PFSK-1 (cell line): ENCODE results near the gene PID1.

Experiments
- FOXP2 ChIP-seq: optimal IDR thresholded peaks from 2 replicates; pipeline ENCODE3; 2011; ENCODE audit warnings: borderline replicate concordance, control low read depth, inconsistent platforms; ENCODE audit not compliant: insufficient read depth; ENCODE audit errors: extremely low read length, extremely low read depth
- POLR2AphosphoS5 ChIP-seq: IDR thresholded peaks from 2 replicates; pipeline ENCODE4 v1.6.1; 2012; ENCODE audit warnings: low read depth, mild to moderate bottlenecking, control low read depth, low read length, moderate library complexity
- REST ChIP-seq, 2 experiments: IDR thresholded peaks; 2 replicates each; pipeline versions ENCODE4 v1.6.1 to v1.8.0; 2011 to 2012; ENCODE audit warnings: low read depth in 2 of 2, low read length in 2 of 2, control low read depth in 1 of 2, inconsistent platforms in 1 of 2, mild to moderate bottlenecking in 1 of 2, moderate library complexity in 1 of 2; ENCODE audit not compliant: insufficient read depth in 1 of 2
- SIN3A ChIP-seq: IDR thresholded peaks from 2 replicates; pipeline ENCODE4 v1.6.1; 2012; ENCODE audit warnings: mild to moderate bottlenecking, low read length, moderate library complexity, borderline replicate concordance; ENCODE audit not compliant: insufficient read depth
- TAF1 ChIP-seq: IDR thresholded peaks from 2 replicates; pipeline ENCODE4 v1.6.1; 2012; ENCODE audit warnings: low read length, control low read depth, borderline replicate concordance; ENCODE audit not compliant: insufficient read depth

Gene PID1

GRCh38 chr2:229088517-229088913, 182.6 kb downstream of the PID1 start:
- TF ChIP-seq TAF1 = no peak
- TF ChIP-seq POLR2AphosphoS5 = no peak
- TF ChIP-seq REST (IDR thresholded peaks at IDR 0.05; ENCODE audit: insufficient read depth in 1 of 2, low read depth in 2 of 2, low read length in 2 of 2) = no peak
- TF ChIP-seq SIN3A = no peak

- TF ChIP-seq SIN3A = no peak
- TF ChIP-seq POLR2AphosphoS5 = no peak
Observed at GRCh38 chr2:229087843-229088516, 183.1 kb downstream of the PID1 start.

- TF ChIP-seq TAF1 (no peak), SIN3A (no peak), POLR2AphosphoS5 (no peak), FOXP2 (no peak), REST (IDR thresholded peaks at IDR 0.05; ENCODE audit: insufficient read depth in 1 of 2, low read depth in 2 of 2, low read length in 2 of 2) (no peak)
Observed at GRCh38 chr2:229087267-229087666, 183.8 kb downstream of the PID1 start.

GRCh38 chr2:229085439-229085838, 185.6 kb downstream of the PID1 start:
- TF ChIP-seq REST (IDR thresholded peaks at IDR 0.05; ENCODE audit: insufficient read depth in 1 of 2, low read depth in 2 of 2, low read length in 2 of 2) = no peak

GRCh38 chr2:229084447-229084846, 186.6 kb downstream of the PID1 start:
- no peak for TF ChIP-seq SIN3A
- TF ChIP-seq REST (IDR thresholded peaks at IDR 0.05; ENCODE audit: insufficient read depth in 1 of 2, low read depth in 2 of 2, low read length in 2 of 2) = no peak
- no peak for TF ChIP-seq FOXP2
- no peak for TF ChIP-seq POLR2AphosphoS5
